ENCODE data around the gene YIPF3.
A peak's percentile ranks its signal among the peaks of the same experiment; 100 is the strongest.
"Not testable (repeated sequence)": the region's sequence is repeated elsewhere in the genome, so short reads cannot be mapped to it uniquely, and the experiment has no call there.

The YIPF3 gene

GRCh38 chr6:43509984-43510826, 6.5 kb downstream of the YIPF3 start, which contains the start of gene LRRC73:
Gene LRRC73 (minus strand): TSS chr6:43510346. CDS start chr6:43509785, 561 bp downstream.
- ATAC-seq, result peak; percentile 85
- peak; percentile 88 for DNase-seq

GRCh38 chr6:43509142-43509983, 7.4 kb downstream of the YIPF3 start:
- DNase-seq (no peak), ATAC-seq (no peak)

GRCh38 chr6:43508481-43509141, 8.1 kb downstream of the YIPF3 start:
- ATAC-seq (no peak), DNase-seq (no peak)

- ATAC-seq (peak; percentile 68), DNase-seq (peak; percentile 83)
These were observed 9.9 kb downstream of the YIPF3 start for GRCh38 chr6:43506667-43507471.

- no peak for ATAC-seq
- DNase-seq, result no peak
These were observed 10.6 kb downstream of the YIPF3 start for GRCh38 chr6:43506171-43506570.

- no peak for DNase-seq
- no peak for ATAC-seq
These were observed 11.0 kb downstream of the YIPF3 start for GRCh38 chr6:43505718-43506117.

- DNase-seq, result no peak
- no peak for ATAC-seq
These were observed 11.8 kb downstream of the YIPF3 start for GRCh38 chr6:43504756-43505593.

GRCh38 chr6:43503443-43503842, 13.3 kb downstream of the YIPF3 start:
- no peak for DNase-seq
- ATAC-seq, result no peak

- ATAC-seq, result no peak
These were observed 14.1 kb downstream of the YIPF3 start for GRCh38 chr6:43502666-43503065.

GRCh38 chr6:43500921-43501320, 15.8 kb downstream of the YIPF3 start:
- DNase-seq (no peak), ATAC-seq (no peak)

More at GRCh38 chr6:43502666-43503065, 14.1 kb downstream of the YIPF3 start:
- no peak for DNase-seq

GRCh38 chr6:43499028-43499815, 17.5 kb downstream of the YIPF3 start:
- ATAC-seq, result no peak
- no peak for DNase-seq

- not testable (repeated sequence) for DNase-seq, ATAC-seq
These were observed 18.4 kb downstream of the YIPF3 start for GRCh38 chr6:43498291-43498690.

GRCh38 chr6:43497689-43498088, 19.0 kb downstream of the YIPF3 start:
- DNase-seq (no peak), ATAC-seq (no peak)

GRCh38 chr6:43497129-43497396, 19.7 kb downstream of the YIPF3 start:
- DNase-seq, result no peak
- ATAC-seq, result no peak

- ATAC-seq (no peak), DNase-seq (no peak)
These were observed 20.2 kb downstream of the YIPF3 start for GRCh38 chr6:43496370-43497128.

GRCh38 chr6:43495409-43495941, 21.3 kb downstream of the YIPF3 start:
- DNase-seq (no peak), ATAC-seq (no peak)

GRCh38 chr6:43494766-43495165, 22.0 kb downstream of the YIPF3 start:
- DNase-seq, result no peak
- no peak for ATAC-seq

- DNase-seq (no peak), ATAC-seq (no peak)
These were observed 22.4 kb downstream of the YIPF3 start for GRCh38 chr6:43494321-43494720.

GRCh38 chr6:43493833-43494232, 22.9 kb downstream of the YIPF3 start:
- no peak for DNase-seq

More at GRCh38 chr6:43493833-43494232, 22.9 kb downstream of the YIPF3 start:
- no peak for ATAC-seq

Measured in stimulated activated naive CD8-positive, alpha-beta T cell treated with anti-CD3 and anti-CD28 coated beads, Interleukin-15, Interleukin-2, amounts not matched to agents 100 U/mL and 50 U/mL, for 24 hours (primary cell).